ENCODE measurements around the gene KCNIP1.

The KCNIP1 gene

GRCh38 chr5:170651604-170652277, 147.9 kb downstream of the KCNIP1 start:
- DNase-seq: no peak

GRCh38 chr5:170655476-170655875, 151.7 kb downstream of the KCNIP1 start:
- DNase-seq: no peak

- no peak for DNase-seq
Measured at GRCh38 chr5:170655920-170656319, 152.1 kb downstream of the KCNIP1 start.

- DNase-seq: no peak
Measured at GRCh38 chr5:170656346-170656745, 152.5 kb downstream of the KCNIP1 start.

GRCh38 chr5:170660531-170660930, 156.7 kb downstream of the KCNIP1 start:
- no peak for DNase-seq

- DNase-seq: no peak
Measured at GRCh38 chr5:170662966-170663365, 159.1 kb downstream of the KCNIP1 start.

- DNase-seq: no peak
Measured at GRCh38 chr5:170678811-170679210, 175.0 kb downstream of the KCNIP1 start.

GRCh38 chr5:170681013-170681433, 177.2 kb downstream of the KCNIP1 start:
- DNase-seq: peak; percentile 23

- no peak for DNase-seq
Measured at GRCh38 chr5:170691657-170692056, 187.8 kb downstream of the KCNIP1 start.

- DNase-seq: no peak
Measured at GRCh38 chr5:170693701-170694100, 189.9 kb downstream of the KCNIP1 start.

- DNase-seq: no peak
Measured at GRCh38 chr5:170694911-170695310, 191.1 kb downstream of the KCNIP1 start.

GRCh38 chr5:170697031-170697430, 193.2 kb downstream of the KCNIP1 start:
- no peak for DNase-seq

- DNase-seq: no peak
Measured at GRCh38 chr5:170700503-170700902, 196.7 kb downstream of the KCNIP1 start.

GRCh38 chr5:170701334-170701733, 197.5 kb downstream of the KCNIP1 start:
- DNase-seq: no peak

- no peak for DNase-seq
Measured at GRCh38 chr5:170704417-170705192, 200.8 kb downstream of the KCNIP1 start.

- DNase-seq: no peak
Measured at GRCh38 chr5:170709640-170710039, 205.8 kb downstream of the KCNIP1 start.

- DNase-seq: no peak
Measured at GRCh38 chr5:170711300-170711699, 207.5 kb downstream of the KCNIP1 start.

- DNase-seq: no peak
Measured at GRCh38 chr5:170715141-170715540, 211.3 kb downstream of the KCNIP1 start.

GRCh38 chr5:170716396-170716795, 212.6 kb downstream of the KCNIP1 start:
- DNase-seq: no peak

- DNase-seq: no peak
Measured at GRCh38 chr5:170719551-170719950, 215.7 kb downstream of the KCNIP1 start.

GRCh38 chr5:170720179-170720578, 216.4 kb downstream of the KCNIP1 start:
- DNase-seq: no peak

GRCh38 chr5:170720984-170721383, 217.2 kb downstream of the KCNIP1 start:
- no peak for DNase-seq

GRCh38 chr5:170721681-170722080, 217.9 kb downstream of the KCNIP1 start:
- DNase-seq: no peak

- DNase-seq: no peak
Measured at GRCh38 chr5:170722316-170722715, 218.5 kb downstream of the KCNIP1 start.

GRCh38 chr5:170731052-170731451, 227.2 kb downstream of the KCNIP1 start:
- no peak for DNase-seq

All from stimulated activated CD4-positive, alpha-beta T cell treated with anti-CD3 and anti-CD28 coated beads, Interleukin-4, amount 100 ng/mL, for 24 hours (primary cell).